IPS-NIHi11 (cell line): ENCODE measurements around the gene PLCE1.

Experiments
- DNase-seq: peaks from one replicate; pipeline ENCODE4 v3.0.0; 2012; ENCODE audit warnings: mixed read lengths, low spot score

PLCE1 gene

DNA sequence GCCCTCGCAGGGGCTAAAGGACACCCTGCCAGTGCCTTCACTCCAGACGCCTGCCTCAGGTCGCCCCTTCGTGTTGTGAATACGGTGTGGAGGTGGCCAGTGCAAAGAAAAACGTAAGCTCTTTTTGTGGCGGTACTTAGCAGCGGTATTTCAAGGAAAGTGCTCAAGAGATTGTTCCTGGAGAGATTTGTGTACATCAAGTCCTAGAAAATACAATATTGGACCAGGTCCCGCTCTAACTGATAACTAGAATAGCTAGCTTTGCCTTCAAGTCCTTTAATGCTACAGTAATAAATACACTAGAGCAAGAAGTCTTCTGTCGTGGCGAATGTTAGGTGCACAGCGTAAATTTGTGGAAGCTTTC lies 689 bp downstream of the PLCE1 start:
- DNase-seq, result no peak

GRCh38 chr10:93995182-93995581 lies 1.5 kb downstream of the PLCE1 start:
- DNase-seq, result no peak

GRCh38 chr10:93995598-93996271 lies 2.0 kb downstream of the PLCE1 start:
- no peak for DNase-seq

GRCh38 chr10:93996551-93996950 lies 2.8 kb downstream of the PLCE1 start:
- no peak for DNase-seq

GRCh38 chr10:93997546-93997945 lies 3.8 kb downstream of the PLCE1 start:
- DNase-seq, result no peak

DNA sequence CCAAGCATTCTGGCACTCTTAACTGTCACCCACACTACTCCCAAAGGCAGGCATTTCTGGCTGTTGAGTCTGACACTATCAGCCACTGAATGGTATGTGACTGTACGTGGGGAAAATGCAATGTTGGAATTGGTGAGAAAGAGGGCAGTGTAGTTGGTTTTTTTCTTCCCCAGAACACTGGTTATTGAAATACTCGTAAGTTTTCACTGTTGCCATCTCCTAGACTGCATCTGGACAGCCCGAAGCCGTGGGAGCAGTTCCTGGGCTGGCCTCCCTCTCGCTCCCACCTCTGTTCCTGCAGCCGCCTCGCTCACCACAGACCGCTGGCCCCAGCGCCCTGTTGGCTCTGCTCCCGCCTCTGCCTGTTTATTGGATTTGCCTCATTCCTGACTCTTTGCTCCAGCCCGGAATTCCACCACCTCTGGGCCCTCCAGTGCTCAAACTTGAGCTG lies 5.7 kb downstream of the PLCE1 start:
- no peak for DNase-seq

- DNase-seq, result no peak
Measured at GRCh38 chr10:94000638-94001415, 7.1 kb downstream of the PLCE1 start.

- no peak for DNase-seq
Measured at GRCh38 chr10:94001416-94001810, 7.7 kb downstream of the PLCE1 start.

GRCh38 chr10:94002156-94002555 lies 8.4 kb downstream of the PLCE1 start:
- no peak for DNase-seq

DNA sequence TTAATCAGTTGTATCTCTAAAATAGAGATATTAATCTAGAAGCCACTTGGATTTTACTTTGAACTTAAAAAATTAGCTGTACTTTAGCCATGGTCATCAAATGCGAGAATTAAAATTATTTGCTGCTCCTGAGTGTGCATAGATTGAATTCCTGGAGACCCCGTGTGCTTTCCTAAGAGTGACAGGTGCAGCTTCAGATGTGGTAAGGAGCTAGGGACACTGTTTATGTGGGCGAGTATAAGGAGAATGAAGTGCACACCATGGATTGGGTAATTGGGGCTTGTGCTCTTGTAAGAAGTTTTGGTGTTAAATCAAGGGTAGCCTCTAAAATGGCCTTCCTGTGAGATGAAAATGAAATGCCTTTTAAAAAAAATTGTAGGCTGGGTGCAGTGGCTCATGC lies 9.8 kb downstream of the PLCE1 start:
- no peak for DNase-seq

DNA sequence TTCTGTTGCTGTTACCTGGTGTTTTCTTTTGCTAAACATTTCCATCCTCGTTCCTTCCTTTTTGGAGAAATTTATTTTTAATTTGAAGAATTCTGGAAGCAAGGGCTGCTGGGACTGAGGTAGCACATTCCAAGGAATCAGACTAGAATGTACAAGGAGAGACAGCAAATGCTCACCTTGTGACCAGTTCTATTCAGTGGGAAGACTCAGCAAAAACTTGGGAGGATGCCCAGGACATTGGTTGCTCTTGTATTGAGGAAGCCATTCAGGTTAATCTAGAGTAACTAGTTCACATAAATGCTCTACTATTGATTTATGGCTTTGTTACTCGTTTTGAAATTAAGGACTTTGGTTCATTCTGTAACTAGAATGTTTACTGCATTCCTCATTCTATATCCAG lies 11.3 kb downstream of the PLCE1 start:
- no peak for DNase-seq

DNA sequence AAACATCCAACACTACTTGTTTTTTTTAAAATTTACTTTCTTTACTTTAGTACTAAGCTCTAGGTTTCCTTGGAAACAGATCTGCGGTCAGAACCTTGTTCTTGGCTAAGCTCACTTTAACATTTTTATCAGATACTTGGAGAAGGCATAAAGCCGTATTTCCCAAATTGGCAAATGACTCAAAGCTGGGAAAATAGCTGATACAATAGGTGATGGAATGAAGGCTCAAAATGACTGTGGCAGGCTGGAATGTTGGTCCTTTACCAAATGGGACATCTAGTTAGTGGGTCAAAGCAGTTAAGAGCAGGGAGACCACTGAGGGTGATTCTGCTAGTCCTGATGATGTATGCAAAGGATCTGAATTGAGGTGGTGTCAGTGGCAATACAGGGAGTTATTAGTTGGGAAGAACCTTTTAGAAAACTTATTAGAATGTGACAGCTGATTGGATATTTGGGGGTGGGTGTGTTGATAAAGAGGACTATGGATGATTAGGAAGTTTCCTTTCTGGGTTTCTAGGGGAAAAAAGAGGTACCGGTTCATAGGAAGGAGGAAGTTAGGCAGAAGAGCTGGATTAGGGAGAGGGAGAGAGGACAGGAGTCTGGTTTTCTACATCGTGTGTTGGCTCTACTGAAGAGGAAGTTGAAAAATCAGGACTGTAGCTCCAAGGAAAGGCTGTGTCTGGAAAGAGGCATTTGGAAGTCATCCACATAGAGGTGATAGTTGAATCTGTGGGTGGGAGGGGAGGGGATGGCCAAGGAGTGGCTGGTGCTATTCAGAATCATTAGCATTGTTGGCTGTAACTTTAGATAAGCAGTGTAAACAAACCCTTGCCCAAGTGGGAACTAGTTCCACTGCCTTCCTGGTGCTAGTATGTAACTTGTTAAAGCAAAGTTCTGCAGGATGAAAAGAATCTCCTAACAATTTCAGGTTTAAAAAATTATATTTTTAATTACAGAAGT lies 13.1 kb downstream of the PLCE1 start:
- peak; percentile 64 for DNase-seq

- no peak for DNase-seq
Measured at GRCh38 chr10:94008526-94008925, 14.8 kb downstream of the PLCE1 start.

GRCh38 chr10:94010116-94010515 lies 16.4 kb downstream of the PLCE1 start:
- no peak for DNase-seq

DNA sequence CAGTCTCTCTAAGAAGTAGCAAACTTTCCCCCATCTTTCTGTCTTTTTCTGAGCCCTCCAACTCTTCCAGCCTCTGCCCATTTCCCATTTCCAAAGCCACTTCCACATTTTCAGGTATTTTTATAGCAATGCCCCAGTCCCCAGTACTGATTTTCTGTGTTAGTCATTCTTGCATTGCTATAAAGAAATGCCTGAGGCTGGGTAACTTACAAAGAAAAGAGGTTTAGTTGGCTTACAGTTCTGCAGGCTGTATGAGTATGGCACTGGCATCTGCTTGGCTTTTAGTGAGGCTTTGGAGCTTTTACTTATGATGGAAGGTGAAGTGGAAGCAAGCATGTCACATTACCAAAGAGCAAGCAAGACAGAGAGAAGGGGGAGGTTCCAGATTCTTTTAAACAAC lies 17.2 kb downstream of the PLCE1 start:
- no peak for DNase-seq

- no peak for DNase-seq
Measured at GRCh38 chr10:94011296-94011695, 17.6 kb downstream of the PLCE1 start.

DNA sequence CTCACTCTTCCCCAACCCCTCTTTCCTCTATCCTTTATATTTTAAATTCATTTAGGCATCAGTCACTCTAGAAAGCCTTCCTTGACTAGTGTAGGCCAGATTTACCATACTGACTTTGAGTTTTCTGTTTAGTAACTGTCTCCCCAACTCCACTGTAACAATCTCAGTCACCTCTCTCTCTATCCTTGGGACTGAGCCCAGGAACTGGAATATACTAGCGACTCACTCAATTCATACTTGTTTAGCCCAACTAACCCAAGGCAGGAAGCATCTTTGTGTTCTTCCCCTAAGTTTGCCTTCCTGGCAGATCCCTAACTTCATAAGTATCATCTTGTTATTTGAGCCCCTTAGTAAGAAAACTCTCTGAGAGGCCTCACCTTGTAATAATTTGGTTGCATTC lies 19.1 kb downstream of the PLCE1 start:
- no peak for DNase-seq

- no peak for DNase-seq
Measured at GRCh38 chr10:94013331-94013760, 19.6 kb downstream of the PLCE1 start.

DNA sequence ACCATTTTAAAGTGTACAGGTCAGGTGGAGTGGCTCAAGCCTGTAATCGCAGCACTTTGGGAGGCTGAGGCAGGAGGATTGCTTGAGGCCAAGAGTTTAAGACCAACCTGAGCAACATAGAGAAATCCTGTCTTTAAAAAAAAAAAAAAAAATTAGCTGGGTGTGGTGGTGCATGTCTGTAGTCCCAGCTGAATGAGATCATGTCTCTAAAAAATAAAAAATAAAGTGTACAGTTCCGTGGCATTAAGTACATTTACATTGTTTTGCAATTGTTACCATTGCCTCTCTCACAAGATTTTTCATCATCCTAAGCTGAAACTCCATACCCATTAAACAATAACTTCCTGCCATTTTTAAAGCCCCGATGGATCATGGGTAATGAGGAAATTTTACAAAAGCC lies 20.6 kb downstream of the PLCE1 start:
- no peak for DNase-seq

GRCh38 chr10:94016727-94017714 lies 23.3 kb downstream of the PLCE1 start:
- DNase-seq, result peak; percentile 42

- no peak for DNase-seq
Measured at GRCh38 chr10:94018107-94018506, 24.4 kb downstream of the PLCE1 start.
